GM23338 (cell line): ENCODE measurements around the gene TUBA3E.
"Not testable (repeated sequence)": the region's sequence is repeated elsewhere in the genome, so short reads cannot be mapped to it uniquely, and the experiment has no call there.

Experiments
- CREB1 ChIP-seq: fragments of 250-450 bp; sonication (Bioruptor Pico); IDR thresholded peaks from 2 replicates; pipeline ENCODE4 v1.5.0; 2020; ENCODE audit warnings: low read depth, mild to moderate bottlenecking, moderate library complexity
- EZH2 ChIP-seq: fragments of 200-600 bp; sonication (generic); IDR thresholded peaks from one replicate; pipeline ENCODE4 v1.8.0; 2017; ENCODE audit warnings: antibody characterized with exemption, mild to moderate bottlenecking, low read depth; ENCODE audit not compliant: unreplicated experiment
- NANOG ChIP-seq: IDR thresholded peaks from 2 replicates; pipeline ENCODE4 v1.6.1; 2016; ENCODE audit warnings: antibody characterized with exemption, borderline replicate concordance
- POLR2AphosphoS5 ChIP-seq: IDR thresholded peaks from 2 replicates; pipeline ENCODE4 v1.6.1; 2016; ENCODE audit warnings: antibody characterized with exemption, low read depth
- STAT1 ChIP-seq: IDR thresholded peaks from one replicate; pipeline ENCODE4 v1.6.1; 2016; ENCODE audit warnings: antibody characterized with exemption; ENCODE audit not compliant: unreplicated experiment
- ZNF331 ChIP-seq: fragments of 250-450 bp; sonication (Bioruptor Pico); IDR thresholded peaks from 2 replicates; pipeline ENCODE4 v1.5.0; 2020; ENCODE audit warnings: low read depth, mild to moderate bottlenecking, moderate library complexity
- TF ChIP-seq, protein P1 (sequence below), 2 experiments: fragments of 200-600 bp in 1 of 2; sonication (generic) in 1 of 2; conservative IDR thresholded peaks; 2 replicates each; pipeline versions ENCODE4 v1.5.1 to v1.6.1; 2016 to 2017; ENCODE audit warnings: antibody characterized with exemption in 2 of 2, low read depth in 2 of 2, mild to moderate bottlenecking in 2 of 2, moderate library complexity in 1 of 2
- TF ChIP-seq, protein P2 (sequence below): IDR thresholded peaks from 2 replicates; pipeline ENCODE4 v1.6.1; 2016; ENCODE audit warnings: antibody characterized with exemption
- TF ChIP-seq, protein P3 (sequence below): IDR thresholded peaks from one replicate; pipeline ENCODE4 v1.6.1; 2018; ENCODE audit warnings: antibody characterized with exemption; ENCODE audit not compliant: unreplicated experiment

DNA sequence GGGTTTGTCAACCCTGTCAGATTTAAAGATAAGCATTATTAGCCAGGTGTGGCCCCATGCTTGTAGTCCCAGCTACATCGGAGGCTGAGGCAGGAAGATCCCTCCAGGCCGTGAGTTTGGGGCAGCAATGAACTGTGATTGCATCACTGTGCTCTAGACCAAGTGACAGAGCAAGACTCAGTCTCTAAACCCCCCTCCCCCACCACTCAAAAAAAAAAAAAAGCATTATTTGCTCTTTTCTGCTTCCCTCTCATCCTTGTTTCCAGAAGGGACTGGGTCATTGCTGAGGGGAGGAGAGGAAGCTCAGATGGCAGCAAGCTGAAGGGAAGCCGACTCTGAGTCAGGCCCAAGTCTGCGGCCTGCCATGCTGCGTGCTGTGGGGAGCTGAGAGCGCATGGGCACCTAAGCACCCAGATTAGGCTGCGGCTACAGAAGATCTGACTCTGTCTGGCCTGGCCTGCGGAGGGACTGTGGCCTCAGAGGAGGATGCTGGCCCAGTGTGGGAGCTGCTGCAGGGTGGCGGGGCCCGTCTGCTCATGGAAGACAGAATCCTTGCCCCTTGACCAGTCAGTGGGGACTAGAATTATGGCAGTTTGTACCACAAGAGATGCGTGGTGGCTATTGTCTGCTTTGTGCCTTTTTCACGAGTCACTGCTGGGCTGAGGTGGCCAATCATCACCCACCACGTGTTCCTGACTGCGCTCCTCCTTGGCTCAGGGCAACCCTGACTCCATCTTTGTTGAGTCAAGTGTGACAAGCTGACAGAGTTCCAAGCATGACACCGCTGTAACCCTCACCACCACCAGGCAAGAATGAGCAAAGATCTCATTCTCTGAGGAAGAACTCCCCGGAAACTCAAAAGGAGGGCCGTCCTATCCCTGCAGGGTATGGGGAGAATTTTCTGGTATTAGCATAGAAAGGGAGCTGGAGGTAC lies 10.1 kb downstream of the TUBA3E start:
- not testable (repeated sequence) for TF ChIP-seq EZH2; POLR2AphosphoS5; ZNF331 (CRISPR knock-in tag); CREB1 (CRISPR knock-in tag); NANOG; STAT1
- TF ChIP-seq, protein P1, sequence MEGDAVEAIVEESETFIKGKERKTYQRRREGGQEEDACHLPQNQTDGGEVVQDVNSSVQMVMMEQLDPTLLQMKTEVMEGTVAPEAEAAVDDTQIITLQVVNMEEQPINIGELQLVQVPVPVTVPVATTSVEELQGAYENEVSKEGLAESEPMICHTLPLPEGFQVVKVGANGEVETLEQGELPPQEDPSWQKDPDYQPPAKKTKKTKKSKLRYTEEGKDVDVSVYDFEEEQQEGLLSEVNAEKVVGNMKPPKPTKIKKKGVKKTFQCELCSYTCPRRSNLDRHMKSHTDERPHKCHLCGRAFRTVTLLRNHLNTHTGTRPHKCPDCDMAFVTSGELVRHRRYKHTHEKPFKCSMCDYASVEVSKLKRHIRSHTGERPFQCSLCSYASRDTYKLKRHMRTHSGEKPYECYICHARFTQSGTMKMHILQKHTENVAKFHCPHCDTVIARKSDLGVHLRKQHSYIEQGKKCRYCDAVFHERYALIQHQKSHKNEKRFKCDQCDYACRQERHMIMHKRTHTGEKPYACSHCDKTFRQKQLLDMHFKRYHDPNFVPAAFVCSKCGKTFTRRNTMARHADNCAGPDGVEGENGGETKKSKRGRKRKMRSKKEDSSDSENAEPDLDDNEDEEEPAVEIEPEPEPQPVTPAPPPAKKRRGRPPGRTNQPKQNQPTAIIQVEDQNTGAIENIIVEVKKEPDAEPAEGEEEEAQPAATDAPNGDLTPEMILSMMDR (conservative IDR thresholded peaks at IDR 0.05; ENCODE audit: low read depth in 2 of 2), result not testable (repeated sequence)
- TF ChIP-seq, protein P2, sequence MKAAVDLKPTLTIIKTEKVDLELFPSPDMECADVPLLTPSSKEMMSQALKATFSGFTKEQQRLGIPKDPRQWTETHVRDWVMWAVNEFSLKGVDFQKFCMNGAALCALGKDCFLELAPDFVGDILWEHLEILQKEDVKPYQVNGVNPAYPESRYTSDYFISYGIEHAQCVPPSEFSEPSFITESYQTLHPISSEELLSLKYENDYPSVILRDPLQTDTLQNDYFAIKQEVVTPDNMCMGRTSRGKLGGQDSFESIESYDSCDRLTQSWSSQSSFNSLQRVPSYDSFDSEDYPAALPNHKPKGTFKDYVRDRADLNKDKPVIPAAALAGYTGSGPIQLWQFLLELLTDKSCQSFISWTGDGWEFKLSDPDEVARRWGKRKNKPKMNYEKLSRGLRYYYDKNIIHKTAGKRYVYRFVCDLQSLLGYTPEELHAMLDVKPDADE, result not testable (repeated sequence)
- TF ChIP-seq, protein P3, sequence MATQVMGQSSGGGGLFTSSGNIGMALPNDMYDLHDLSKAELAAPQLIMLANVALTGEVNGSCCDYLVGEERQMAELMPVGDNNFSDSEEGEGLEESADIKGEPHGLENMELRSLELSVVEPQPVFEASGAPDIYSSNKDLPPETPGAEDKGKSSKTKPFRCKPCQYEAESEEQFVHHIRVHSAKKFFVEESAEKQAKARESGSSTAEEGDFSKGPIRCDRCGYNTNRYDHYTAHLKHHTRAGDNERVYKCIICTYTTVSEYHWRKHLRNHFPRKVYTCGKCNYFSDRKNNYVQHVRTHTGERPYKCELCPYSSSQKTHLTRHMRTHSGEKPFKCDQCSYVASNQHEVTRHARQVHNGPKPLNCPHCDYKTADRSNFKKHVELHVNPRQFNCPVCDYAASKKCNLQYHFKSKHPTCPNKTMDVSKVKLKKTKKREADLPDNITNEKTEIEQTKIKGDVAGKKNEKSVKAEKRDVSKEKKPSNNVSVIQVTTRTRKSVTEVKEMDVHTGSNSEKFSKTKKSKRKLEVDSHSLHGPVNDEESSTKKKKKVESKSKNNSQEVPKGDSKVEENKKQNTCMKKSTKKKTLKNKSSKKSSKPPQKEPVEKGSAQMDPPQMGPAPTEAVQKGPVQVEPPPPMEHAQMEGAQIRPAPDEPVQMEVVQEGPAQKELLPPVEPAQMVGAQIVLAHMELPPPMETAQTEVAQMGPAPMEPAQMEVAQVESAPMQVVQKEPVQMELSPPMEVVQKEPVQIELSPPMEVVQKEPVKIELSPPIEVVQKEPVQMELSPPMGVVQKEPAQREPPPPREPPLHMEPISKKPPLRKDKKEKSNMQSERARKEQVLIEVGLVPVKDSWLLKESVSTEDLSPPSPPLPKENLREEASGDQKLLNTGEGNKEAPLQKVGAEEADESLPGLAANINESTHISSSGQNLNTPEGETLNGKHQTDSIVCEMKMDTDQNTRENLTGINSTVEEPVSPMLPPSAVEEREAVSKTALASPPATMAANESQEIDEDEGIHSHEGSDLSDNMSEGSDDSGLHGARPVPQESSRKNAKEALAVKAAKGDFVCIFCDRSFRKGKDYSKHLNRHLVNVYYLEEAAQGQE, result not testable (repeated sequence)
